GM18519 (cell line): Measurements from ENCODE around the gene ORC5.
"Not testable (repeated sequence)": the region's sequence is repeated elsewhere in the genome, so short reads cannot be mapped to it uniquely, and the experiment has no call there.

ENCODE experiments used
- ATAC-seq: cut with Tn5 transposase; IDR thresholded peaks from one replicate; pipeline ENCODE4 v1.9.1; 2021; ENCODE audit warnings: mild to moderate bottlenecking, moderate library complexity; ENCODE audit not compliant: unreplicated experiment, low FRiP score

The ORC5 gene

GRCh38 chr7:104207731-104208420, at the start of gene ORC5:
Gene ORC5 (minus strand): TSS chr7:104208013. CDS start chr7:104207904, 109 bp downstream.
- peak; percentile 98 for ATAC-seq

- no peak for ATAC-seq
These were observed 47.8 kb upstream of the ORC5 start for GRCh38 chr7:104255616-104256015.

- ATAC-seq, result no peak
These were observed 47.4 kb upstream of the ORC5 start for GRCh38 chr7:104255194-104255593.

- ATAC-seq, result no peak
These were observed 46.9 kb upstream of the ORC5 start for GRCh38 chr7:104254696-104255095.

- ATAC-seq, result no peak
These were observed 44.8 kb upstream of the ORC5 start for GRCh38 chr7:104252409-104253134.

GRCh38 chr7:104242638-104243037, 34.8 kb upstream of the ORC5 start:
- ATAC-seq, result no peak

GRCh38 chr7:104241538-104242209, 33.9 kb upstream of the ORC5 start:
- ATAC-seq, result no peak

- ATAC-seq, result no peak
These were observed 33.3 kb upstream of the ORC5 start for GRCh38 chr7:104241135-104241534.

GRCh38 chr7:104240401-104240800, 32.6 kb upstream of the ORC5 start:
- no peak for ATAC-seq

- ATAC-seq, result not testable (repeated sequence)
These were observed 27.2 kb upstream of the ORC5 start for GRCh38 chr7:104234990-104235389.

GRCh38 chr7:104231054-104232046, 23.5 kb upstream of the ORC5 start:
- peak; percentile 94 for ATAC-seq

GRCh38 chr7:104230606-104231005, 22.8 kb upstream of the ORC5 start:
- ATAC-seq, result no peak

- ATAC-seq, result no peak
These were observed 20.6 kb upstream of the ORC5 start for GRCh38 chr7:104228442-104228841.

GRCh38 chr7:104225451-104225850, 17.6 kb upstream of the ORC5 start:
- ATAC-seq, result no peak

- no peak for ATAC-seq
These were observed 9.8 kb upstream of the ORC5 start for GRCh38 chr7:104217620-104218019.

- no peak for ATAC-seq
These were observed 1.2 kb upstream of the ORC5 start for GRCh38 chr7:104209063-104209462.

GRCh38 chr7:104208421-104208780, 588 bp upstream of the ORC5 start:
- ATAC-seq, result no peak

GRCh38 chr7:104207348-104207730, 474 bp downstream of the ORC5 start:
- ATAC-seq, result peak; percentile 7

- no peak for ATAC-seq
These were observed 972 bp downstream of the ORC5 start for GRCh38 chr7:104206841-104207240.

GRCh38 chr7:104198673-104199278, 9.0 kb downstream of the ORC5 start:
- ATAC-seq, result no peak
